Endothelial cell (in vitro differentiated cells): ENCODE measurements around the gene HIVEP3. TPM values are rescaled to one million over a fixed set of nuclear protein-coding genes. Genes with fewer than 3 reads are reported as not detected.

Source experiments
- DNase-seq: peaks from one replicate; pipeline ENCODE4 v3.0.0; 2021; ENCODE audit warnings: low spot score
- H3K27ac Mint-ChIP-seq: one replicate; pipeline ENCODE4 v1.8.0; 2021; ENCODE audit warnings: mixed read lengths, inconsistent platforms; ENCODE audit not compliant: unreplicated experiment
- H3K27me3 Mint-ChIP-seq: one replicate; pipeline ENCODE4 v1.8.0; 2021; ENCODE audit warnings: mild to moderate bottlenecking, moderate library complexity, mixed read lengths, inconsistent platforms; ENCODE audit not compliant: unreplicated experiment
- H3K36me3 Mint-ChIP-seq: one replicate; pipeline ENCODE4 v1.8.0; 2021; ENCODE audit warnings: mild to moderate bottlenecking, low read depth, mixed read lengths, inconsistent platforms; ENCODE audit not compliant: unreplicated experiment
- H3K4me1 Mint-ChIP-seq: one replicate; pipeline ENCODE4 v1.8.0; 2021; ENCODE audit warnings: mild to moderate bottlenecking, mixed read lengths, inconsistent platforms; ENCODE audit not compliant: unreplicated experiment
- H3K4me3 Mint-ChIP-seq: one replicate; pipeline ENCODE4 v1.8.0; 2021; ENCODE audit warnings: mild to moderate bottlenecking, mixed read lengths, inconsistent platforms; ENCODE audit not compliant: unreplicated experiment
- H3K9me3 Mint-ChIP-seq: one replicate; pipeline ENCODE4 v1.8.0; 2021; ENCODE audit warnings: mixed read lengths, inconsistent platforms; ENCODE audit not compliant: unreplicated experiment
- CTCF ChIP-seq: fragments of 200-600 bp; sonication (generic); IDR thresholded peaks from one replicate; pipeline ENCODE4 v1.5.0; 2021; ENCODE audit warnings: antibody characterized with exemption; ENCODE audit not compliant: unreplicated experiment
- total RNA-seq: library from RNA; stranded (reverse); fragmentation: NEBNext Ultra II Directional; extraction: Animal tissue kit (Norgen Biotek cat#: 25700); gene quantifications from one replicate; pipeline ENCODE4 v1.2.1, GENCODE V29; 2021; ENCODE audit not compliant: unreplicated experiment

Gene HIVEP3
- total RNA-seq, 1 donor from 2014 or later: 8.9 TPM

DNA sequence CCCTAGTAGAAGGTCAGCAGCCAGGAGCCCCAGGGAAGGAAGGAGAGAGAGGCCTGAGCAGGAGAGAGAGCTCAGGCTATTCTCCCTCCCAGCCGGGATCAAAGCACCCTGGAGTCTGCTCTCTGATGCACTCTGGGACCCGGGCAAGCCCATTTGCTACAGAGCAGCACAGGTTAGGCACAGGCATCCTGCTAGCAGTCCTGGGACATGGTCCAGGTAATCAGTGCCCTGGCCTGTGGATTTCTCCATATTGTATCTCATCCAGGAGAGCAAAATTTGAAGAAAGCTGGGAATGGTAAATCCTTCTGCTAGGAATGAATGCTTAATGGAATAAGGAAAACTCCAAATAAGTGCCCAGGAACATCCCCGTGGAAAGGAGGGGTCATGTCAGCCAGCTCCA is 130.3 kb downstream of the HIVEP3 start:
- no peaks in the 10 kb centered on the region for H3K4me1 Mint-ChIP-seq
- no peak overlapping the region for H3K27ac Mint-ChIP-seq
- H3K9me3 Mint-ChIP-seq: no peaks in the 10 kb centered on the region
- no peaks in the 10 kb centered on the region for H3K36me3 Mint-ChIP-seq
- peaks cover 3% of the 10 kb centered on the region for H3K27me3 Mint-ChIP-seq
- DNase-seq: no peak
- H3K4me3 Mint-ChIP-seq: no peak overlapping the region
- TF ChIP-seq CTCF: no peak

DNA sequence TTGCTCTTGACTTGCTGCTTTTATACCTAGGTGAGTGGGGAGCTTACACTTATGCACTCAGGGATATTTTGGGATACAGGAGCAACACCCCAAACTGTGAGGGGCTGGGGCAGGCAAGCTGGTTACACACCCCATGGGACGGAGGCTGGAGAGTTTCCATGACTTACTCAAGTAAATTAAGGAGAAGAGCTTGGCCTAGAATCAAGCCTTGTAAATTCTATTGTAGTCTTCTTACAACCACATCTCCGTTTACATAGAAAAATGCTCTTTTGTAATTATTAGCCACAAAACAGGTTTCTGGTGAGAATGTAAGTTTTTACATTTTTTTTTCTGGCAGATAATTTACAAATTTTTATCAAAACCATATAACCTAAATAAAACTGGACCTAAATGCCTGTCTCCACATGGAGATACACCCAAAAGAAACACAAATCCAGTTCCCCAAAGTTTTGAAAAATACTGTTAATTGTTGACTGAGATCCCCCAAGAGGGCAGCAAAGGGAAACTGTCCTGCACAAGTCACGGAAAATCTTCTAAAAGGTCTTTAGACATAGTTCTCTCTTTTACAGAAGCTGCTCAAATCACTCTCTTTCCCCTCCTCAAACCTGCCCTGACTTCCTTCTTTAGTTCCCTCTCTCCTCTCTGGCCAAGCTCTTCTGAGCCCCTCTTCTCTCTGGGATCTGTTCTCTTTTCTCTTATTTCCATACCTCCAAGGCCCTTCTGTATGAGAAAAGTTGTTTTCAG is 134.0 kb downstream of the HIVEP3 start:
- Mint-ChIP-seq H3K9me3 (no peaks in the 10 kb centered on the region), H3K27ac (no peak overlapping the region), H3K36me3 (peaks cover 4% of the 10 kb centered on the region), H3K27me3 (peaks cover 1% of the 10 kb centered on the region), H3K4me3 (no peak overlapping the region), H3K4me1 (no peaks in the 10 kb centered on the region)
- TF ChIP-seq CTCF: no peak
- DNase-seq: no peak

DNA sequence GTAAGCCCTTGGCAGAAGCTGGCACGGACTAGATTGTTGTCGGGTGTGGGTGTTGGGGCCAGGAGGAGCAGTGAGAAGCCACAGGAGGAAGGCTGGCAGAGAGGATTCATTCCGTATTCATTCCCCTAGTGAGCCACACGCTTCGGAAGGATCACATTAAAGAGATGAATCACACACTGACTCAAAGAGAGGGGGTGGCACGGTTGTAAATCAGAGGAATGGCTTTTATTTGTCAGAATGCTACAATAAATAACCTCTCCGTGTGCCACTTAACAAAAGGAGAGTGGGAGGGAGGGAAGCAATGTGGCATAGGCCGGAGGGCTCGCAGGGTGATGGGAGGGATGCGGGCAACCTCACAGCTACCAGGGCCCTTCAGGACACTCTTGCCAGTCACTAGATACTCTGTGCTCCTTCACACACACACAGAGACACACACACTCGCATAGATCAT is 135.5 kb downstream of the HIVEP3 start:
- peaks cover 1% of the 10 kb centered on the region for H3K27me3 Mint-ChIP-seq
- DNase-seq: no peak
- peaks cover 4% of the 10 kb centered on the region for H3K36me3 Mint-ChIP-seq
- H3K4me1 Mint-ChIP-seq: no peaks in the 10 kb centered on the region
- no peaks in the 10 kb centered on the region for H3K9me3 Mint-ChIP-seq
- H3K27ac Mint-ChIP-seq: no peak overlapping the region
- TF ChIP-seq CTCF: no peak
- H3K4me3 Mint-ChIP-seq: no peak overlapping the region

- Mint-ChIP-seq H3K4me1 (peaks cover 3% of the 10 kb centered on the region), H3K27ac (no peak overlapping the region), H3K36me3 (peaks cover 4% of the 10 kb centered on the region), H3K9me3 (no peaks in the 10 kb centered on the region), H3K4me3 (no peak overlapping the region), H3K27me3 (peaks cover 1% of the 10 kb centered on the region)
- DNase-seq: no peak
- TF ChIP-seq CTCF: no peak
Measured at GRCh38 chr1:41780916-41781315, 137.8 kb downstream of the HIVEP3 start.

GRCh38 chr1:41780322-41780721 is 138.4 kb downstream of the HIVEP3 start:
- Mint-ChIP-seq H3K4me1 (peaks cover 7% of the 10 kb centered on the region), H3K27ac (no peak overlapping the region), H3K36me3 (peaks cover 4% of the 10 kb centered on the region), H3K9me3 (no peaks in the 10 kb centered on the region), H3K4me3 (no peak overlapping the region), H3K27me3 (peaks cover 1% of the 10 kb centered on the region)
- no peak for TF ChIP-seq CTCF
- DNase-seq: no peak
